Prostate gland (tissue), 2 donors: Measurements from ENCODE around the gene PDE4D. TPM values are rescaled to one million over a fixed set of nuclear protein-coding genes. Genes with fewer than 3 reads are reported as not detected.

Source experiments
- DNase-seq: peaks from one replicate; pipeline ENCODE4 v3.0.0-alpha.2; 2019; ENCODE audit warnings: low spot score
- H3K27ac ChIP-seq, 2 donors: fragments of 200-600 bp; sonication (generic); 2 replicates each; pipeline ENCODE4 v1.5.1; 2017 to 2019
- H3K27me3 ChIP-seq: fragments of 200-600 bp; sonication (generic); replicated peaks from 2 replicates; pipeline ENCODE4 v1.5.1; 2019; ENCODE audit not compliant: insufficient read depth
- H3K36me3 ChIP-seq, 2 donors: fragments of 200-600 bp; sonication (generic); 1 replicate in 1 of 2; 2 replicates in 1 of 2; pipeline versions ENCODE4 v1.5.1 to v1.8.1; 2017 to 2019
- H3K4me1 ChIP-seq: fragments of 200-600 bp; sonication (generic); replicated peaks from 2 replicates; pipeline ENCODE4 v1.5.1; 2019
- H3K4me3 ChIP-seq, 2 donors: fragments of 200-600 bp; sonication (generic); 2 replicates each; pipeline ENCODE4 v1.5.1; 2017 to 2019
- H3K9me3 ChIP-seq: fragments of 200-600 bp; sonication (generic); 2 replicates; pipeline ENCODE4 v1.5.1; 2017
- POLR2A ChIP-seq: fragments of 450-650 bp; IDR thresholded peaks from one replicate; pipeline ENCODE4 v1.6.1; 2016; ENCODE audit warnings: antibody characterized with exemption, mild to moderate bottlenecking
- POLR2AphosphoS5 ChIP-seq: sonication (generic); formaldehyde crosslinking; IDR thresholded peaks from one replicate; pipeline ENCODE4 v1.6.1; 2017; ENCODE audit warnings: antibody characterized with exemption
- WGBS: methylation state at CpG from one replicate; pipeline ENCODE4 v1.1.5; 2018; 5-methylcytosine and 5-hydroxymethylcytosine counted together
- intact Hi-C: fragments of 100-400 bp; cut with DNase I; formaldehyde crosslinking; loops from one replicate; pipeline ENCODE4 v1.14.2; 2022
- total RNA-seq, 2 donors: library from RNA; depleted of rRNA; stranded (reverse); fragments of >200 nt; gene quantifications; one replicate each; pipeline ENCODE4 v1.1.0, GENCODE V29; 2016
- TF ChIP-seq, protein P1 (sequence below), 4 experiments: fragments of 200-600 bp in 2 of 4; fragments of 450-650 bp in 2 of 4; sonication (generic) in 2 of 4; IDR thresholded peaks; 1 replicate in 3 of 4; 2 replicates in 1 of 4; pipeline ENCODE4 v1.5.1; 2016 to 2019; ENCODE audit warnings: antibody characterized with exemption in 4 of 4, mild to moderate bottlenecking in 2 of 4, moderate library complexity in 2 of 4

PDE4D gene
- total RNA-seq, 2 donors from 2014 or later = 64.2 to 75.6 TPM

DNA sequence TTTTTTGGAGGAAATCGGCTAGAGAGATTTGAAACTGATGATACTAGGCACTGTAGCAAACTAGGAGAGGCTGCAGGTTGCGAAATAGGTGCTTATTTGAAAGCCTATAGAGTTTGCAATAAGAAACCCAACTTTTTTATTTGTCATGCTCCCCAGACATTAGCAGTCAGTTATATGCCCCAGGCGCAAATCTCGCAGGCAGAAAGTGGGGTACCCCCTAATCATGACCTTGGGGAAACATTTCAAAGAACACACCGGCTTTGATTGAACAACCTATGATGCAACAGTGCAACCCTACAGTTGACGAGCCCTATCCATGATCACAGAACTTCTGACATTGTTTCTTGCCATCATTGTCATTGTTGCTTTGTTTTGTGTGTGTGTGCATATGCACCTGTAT, 800.2 kb downstream of the PDE4D start:
- H3K27ac ChIP-seq = peak overlapping the region in 1 of 2 donors; percentile 27
- H3K36me3 ChIP-seq = no peaks in the 10 kb centered on the region
- no peak for DNase-seq
- no peaks in the 10 kb centered on the region for H3K27me3 ChIP-seq
- H3K4me3 ChIP-seq = no peak overlapping the region
- WGBS = 85% methylated on average over 6 of the region's 6 CpGs
- no peaks in the 10 kb centered on the region for H3K4me1 ChIP-seq
- intact Hi-C loops = no loop called here
- TF ChIP-seq, protein P1, sequence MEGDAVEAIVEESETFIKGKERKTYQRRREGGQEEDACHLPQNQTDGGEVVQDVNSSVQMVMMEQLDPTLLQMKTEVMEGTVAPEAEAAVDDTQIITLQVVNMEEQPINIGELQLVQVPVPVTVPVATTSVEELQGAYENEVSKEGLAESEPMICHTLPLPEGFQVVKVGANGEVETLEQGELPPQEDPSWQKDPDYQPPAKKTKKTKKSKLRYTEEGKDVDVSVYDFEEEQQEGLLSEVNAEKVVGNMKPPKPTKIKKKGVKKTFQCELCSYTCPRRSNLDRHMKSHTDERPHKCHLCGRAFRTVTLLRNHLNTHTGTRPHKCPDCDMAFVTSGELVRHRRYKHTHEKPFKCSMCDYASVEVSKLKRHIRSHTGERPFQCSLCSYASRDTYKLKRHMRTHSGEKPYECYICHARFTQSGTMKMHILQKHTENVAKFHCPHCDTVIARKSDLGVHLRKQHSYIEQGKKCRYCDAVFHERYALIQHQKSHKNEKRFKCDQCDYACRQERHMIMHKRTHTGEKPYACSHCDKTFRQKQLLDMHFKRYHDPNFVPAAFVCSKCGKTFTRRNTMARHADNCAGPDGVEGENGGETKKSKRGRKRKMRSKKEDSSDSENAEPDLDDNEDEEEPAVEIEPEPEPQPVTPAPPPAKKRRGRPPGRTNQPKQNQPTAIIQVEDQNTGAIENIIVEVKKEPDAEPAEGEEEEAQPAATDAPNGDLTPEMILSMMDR (IDR thresholded peaks at IDR 0.05) = no peak
- TF ChIP-seq POLR2A (no peak), POLR2AphosphoS5 (no peak)
- H3K9me3 ChIP-seq = no peaks in the 10 kb centered on the region

DNA sequence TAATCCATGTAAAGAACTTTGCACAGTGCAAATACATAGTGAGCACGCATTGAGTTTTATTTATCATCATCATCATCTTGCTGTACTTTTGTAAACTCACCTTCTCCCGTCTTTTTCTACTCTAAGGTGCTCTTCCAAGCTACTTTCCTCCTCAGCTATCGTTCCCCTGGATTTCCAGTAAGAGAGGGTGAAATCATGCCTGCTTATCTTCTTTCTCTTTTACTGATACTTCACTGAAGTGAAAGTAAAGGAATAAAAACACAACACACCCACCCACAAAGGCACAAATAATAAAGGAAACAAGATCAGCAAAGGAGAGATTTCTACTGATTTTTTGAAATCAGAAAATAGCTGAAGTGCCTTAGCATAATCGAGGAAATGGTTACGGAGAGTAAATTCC, 800.8 kb downstream of the PDE4D start:
- Histone ChIP-seq H3K36me3 (no peaks in the 10 kb centered on the region), H3K4me1 (no peaks in the 10 kb centered on the region), H3K9me3 (no peaks in the 10 kb centered on the region), H3K27ac (peak overlapping the region in 1 of 2 donors; percentile 27), H3K4me3 (no peak overlapping the region), H3K27me3 (no peaks in the 10 kb centered on the region)
- intact Hi-C loops = no loop called here
- no peak for DNase-seq
- WGBS = 45% methylated on average over 5 of the region's 5 CpGs
- no peak for TF ChIP-seq POLR2A
- TF ChIP-seq, protein P1 (IDR thresholded peaks at IDR 0.05) = no peak
- no peak for TF ChIP-seq POLR2AphosphoS5

DNA sequence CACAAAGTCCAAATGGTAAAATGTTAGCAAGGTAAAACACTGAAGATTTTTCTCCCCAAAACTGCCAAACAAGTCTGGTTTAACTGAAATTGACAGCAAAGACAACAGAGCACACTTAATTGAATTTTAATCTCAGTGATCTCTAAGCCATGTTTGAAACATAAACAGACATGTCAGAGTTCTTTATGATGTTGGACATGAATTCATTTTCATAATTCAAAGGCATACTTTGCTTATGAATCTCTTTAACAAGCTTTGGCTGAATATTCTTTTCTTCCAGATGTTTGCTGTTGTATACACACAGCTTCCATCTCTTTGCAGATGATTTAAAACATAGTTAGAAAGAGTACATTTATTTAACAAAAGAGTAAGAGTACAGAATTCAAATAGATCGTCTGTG, 801.6 kb downstream of the PDE4D start:
- intact Hi-C loops = no loop called here
- no peaks in the 10 kb centered on the region for H3K9me3 ChIP-seq
- TF ChIP-seq POLR2AphosphoS5 = no peak
- TF ChIP-seq, protein P1 (IDR thresholded peaks at IDR 0.05) = no peak
- TF ChIP-seq POLR2A = no peak
- WGBS = 24% methylated on average over 1 of the region's 1 CpG
- no peak overlapping the region for H3K4me3 ChIP-seq
- no peaks in the 10 kb centered on the region for H3K36me3 ChIP-seq
- H3K27me3 ChIP-seq = no peaks in the 10 kb centered on the region
- no peak overlapping the region for H3K27ac ChIP-seq
- no peaks in the 10 kb centered on the region for H3K4me1 ChIP-seq
- DNase-seq = no peak

DNA sequence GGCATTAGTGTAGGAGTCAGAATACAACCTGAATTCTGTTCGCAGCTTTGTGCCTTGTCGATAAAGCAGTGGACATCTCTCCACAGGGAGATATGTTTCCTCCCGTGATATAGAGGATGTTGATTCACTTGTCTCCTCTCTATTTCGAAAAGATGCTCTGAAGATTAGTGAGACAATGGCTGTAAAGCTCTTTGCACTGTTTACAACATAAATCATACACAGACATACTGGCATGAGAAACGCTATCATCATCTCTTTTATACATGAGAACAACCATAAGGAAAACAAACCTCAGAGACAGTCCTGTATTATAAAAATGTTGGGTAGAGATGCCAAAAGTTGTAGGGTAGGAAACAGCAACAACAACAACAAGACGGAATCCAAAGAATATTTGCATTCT, 803.2 kb downstream of the PDE4D start:
- Histone ChIP-seq H3K27ac (no peak overlapping the region), H3K36me3 (no peaks in the 10 kb centered on the region), H3K27me3 (no peaks in the 10 kb centered on the region), H3K9me3 (no peaks in the 10 kb centered on the region), H3K4me1 (no peaks in the 10 kb centered on the region), H3K4me3 (no peak overlapping the region)
- TF ChIP-seq POLR2AphosphoS5 (no peak), POLR2A (no peak)
- TF ChIP-seq, protein P1 (IDR thresholded peaks at IDR 0.05) = no peak
- no peak for DNase-seq
- whole genome bisulfite sequencing = 53% methylated on average over 6 of the region's 6 CpGs
- intact Hi-C loops = no loop called here

DNA sequence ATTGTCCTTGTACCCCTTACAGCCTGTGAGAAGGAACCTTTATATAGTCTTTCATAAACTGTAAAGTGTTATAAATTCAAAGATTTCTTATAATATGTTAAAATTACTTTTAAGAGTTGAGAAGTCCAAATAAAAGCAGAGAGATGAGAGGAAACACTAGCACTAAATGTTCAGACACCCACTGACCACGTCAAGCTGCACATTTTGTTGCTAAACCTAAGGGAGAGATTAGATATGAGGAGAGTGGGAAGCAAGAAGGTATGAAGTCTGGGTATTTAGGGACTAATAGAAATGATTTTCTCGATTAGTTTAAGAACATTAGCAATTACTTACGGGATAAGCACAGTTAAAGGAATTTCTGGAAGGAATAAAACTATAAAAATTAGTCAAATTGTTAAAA, 803.8 kb downstream of the PDE4D start:
- H3K9me3 ChIP-seq = no peaks in the 10 kb centered on the region
- intact Hi-C loops = no loop called here
- 47% methylated on average over 3 of the region's 3 CpGs for WGBS
- no peak overlapping the region for H3K27ac ChIP-seq
- DNase-seq = no peak
- no peaks in the 10 kb centered on the region for H3K36me3 ChIP-seq
- no peaks in the 10 kb centered on the region for H3K27me3 ChIP-seq
- no peaks in the 10 kb centered on the region for H3K4me1 ChIP-seq
- TF ChIP-seq POLR2A (no peak), POLR2AphosphoS5 (no peak)
- TF ChIP-seq, protein P1 (IDR thresholded peaks at IDR 0.05) = no peak
- H3K4me3 ChIP-seq = no peak overlapping the region
